GM10847 (cell line): ENCODE results near the gene ARHGEF19.
A peak's percentile ranks its signal among the peaks of the same experiment; 100 is the strongest.

ENCODE experiments used
- POLR2A ChIP-seq: IDR thresholded peaks from 2 replicates; pipeline ENCODE4 v1.6.1; 2011; ENCODE audit not compliant: insufficient read length; ENCODE audit errors: extremely low read depth

ARHGEF19 gene

DNA sequence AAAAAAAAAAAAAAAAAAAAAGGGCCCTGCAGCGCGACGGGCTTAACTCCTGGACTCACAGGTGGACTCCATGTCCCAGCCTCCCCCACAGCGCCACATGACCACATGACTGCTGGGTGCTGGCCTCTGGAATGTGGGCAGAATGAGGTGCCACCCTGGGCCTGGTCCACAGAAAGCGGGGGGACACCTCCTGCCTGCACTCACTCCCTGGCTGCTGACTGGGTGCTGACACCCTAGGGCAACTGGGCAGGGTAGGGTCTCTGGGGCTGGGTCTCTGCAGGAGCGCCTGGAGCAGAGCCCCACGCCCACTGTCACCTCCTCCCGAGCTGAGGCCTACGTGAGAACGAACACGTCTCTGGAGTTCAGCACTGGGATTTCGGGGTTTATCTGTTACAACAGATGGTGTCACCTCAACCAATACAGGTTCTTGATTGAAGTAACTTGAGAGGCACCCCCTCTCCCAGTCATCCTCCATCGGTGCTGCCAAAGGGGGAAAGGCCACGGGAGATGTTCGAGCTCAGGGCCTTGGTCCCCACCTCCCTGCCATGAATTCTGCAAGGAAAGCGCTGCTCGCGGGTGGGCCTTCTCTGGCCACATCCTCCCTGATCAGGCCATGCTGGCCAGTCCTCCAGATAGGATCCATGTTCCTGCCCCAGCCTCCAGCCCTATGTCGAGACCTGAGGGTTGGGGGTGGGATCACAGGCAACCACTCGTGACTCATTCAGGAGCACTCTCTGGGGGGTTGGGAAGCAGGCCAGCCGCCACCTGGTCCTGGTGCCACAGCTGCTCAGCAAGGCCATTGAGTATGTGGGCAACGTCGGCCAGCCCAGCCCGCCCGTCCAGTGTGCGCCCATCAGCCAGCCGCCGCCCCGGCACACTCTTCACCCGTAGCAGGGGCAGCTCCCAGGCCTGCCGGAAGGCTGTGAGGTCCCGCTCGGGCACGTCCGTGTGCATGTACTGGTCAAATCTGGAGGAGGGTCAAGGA, 19.2 kb upstream of the ARHGEF19 start:
- TF ChIP-seq POLR2A, result no peak

DNA sequence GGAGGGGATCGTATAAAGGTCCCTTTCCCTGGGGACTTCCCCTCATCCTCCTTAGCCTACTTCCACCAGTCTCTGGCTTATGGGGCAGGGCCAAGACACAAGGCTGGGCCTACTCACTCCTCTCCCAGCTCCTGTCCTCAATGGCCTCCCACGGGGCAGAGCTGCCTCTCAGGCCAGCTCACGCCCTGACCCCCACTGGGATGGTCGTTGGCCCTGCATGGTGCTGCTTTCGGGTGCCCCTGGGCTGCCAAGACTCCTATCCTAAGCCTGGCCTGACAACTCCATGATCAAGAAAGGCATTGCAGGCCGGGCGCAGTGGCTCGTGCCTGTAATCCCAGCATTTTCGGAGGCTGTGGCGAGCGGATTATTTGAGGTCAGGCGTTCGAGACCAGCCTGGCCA, 18.3 kb upstream of the ARHGEF19 start:
- TF ChIP-seq POLR2A, result no peak

DNA sequence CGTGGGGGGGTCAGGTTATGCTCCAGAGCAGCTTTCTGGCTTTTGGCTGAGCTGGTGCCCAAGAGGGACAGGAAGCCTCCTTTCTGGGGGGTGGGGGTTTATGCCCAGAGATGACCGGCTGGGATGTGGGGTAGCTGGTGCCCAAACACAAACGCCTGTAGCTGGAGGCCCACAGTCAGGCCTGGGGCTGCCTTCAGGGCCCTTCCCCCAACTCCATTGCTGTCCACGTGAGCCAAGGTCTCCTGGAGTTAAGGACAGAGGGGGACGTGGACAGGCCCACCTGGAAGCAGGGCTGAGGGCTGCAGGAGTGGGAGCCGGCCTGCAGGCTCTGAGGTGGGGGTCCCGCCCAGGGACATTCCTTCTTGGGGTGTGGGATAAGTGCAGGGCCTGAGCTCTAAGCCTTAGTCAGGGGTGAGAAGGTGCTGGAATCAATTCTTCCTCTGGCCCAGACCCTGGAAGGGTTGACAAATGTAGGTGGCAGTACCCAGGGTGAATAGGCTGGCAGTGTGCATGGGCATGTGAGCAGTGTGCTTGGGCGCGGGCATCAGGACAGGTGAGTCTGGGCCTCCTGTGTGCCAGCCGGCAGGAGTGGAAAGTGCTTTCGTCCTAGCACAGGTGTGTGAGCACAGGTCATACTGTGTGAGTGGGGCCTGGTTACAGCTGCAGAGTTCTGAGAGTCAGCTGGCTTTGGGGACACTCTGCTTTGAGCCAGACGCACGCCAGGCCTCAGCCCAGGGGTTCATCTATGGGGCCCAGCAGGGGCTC, 17.7 kb upstream of the ARHGEF19 start:
- TF ChIP-seq POLR2A, result no peak

DNA sequence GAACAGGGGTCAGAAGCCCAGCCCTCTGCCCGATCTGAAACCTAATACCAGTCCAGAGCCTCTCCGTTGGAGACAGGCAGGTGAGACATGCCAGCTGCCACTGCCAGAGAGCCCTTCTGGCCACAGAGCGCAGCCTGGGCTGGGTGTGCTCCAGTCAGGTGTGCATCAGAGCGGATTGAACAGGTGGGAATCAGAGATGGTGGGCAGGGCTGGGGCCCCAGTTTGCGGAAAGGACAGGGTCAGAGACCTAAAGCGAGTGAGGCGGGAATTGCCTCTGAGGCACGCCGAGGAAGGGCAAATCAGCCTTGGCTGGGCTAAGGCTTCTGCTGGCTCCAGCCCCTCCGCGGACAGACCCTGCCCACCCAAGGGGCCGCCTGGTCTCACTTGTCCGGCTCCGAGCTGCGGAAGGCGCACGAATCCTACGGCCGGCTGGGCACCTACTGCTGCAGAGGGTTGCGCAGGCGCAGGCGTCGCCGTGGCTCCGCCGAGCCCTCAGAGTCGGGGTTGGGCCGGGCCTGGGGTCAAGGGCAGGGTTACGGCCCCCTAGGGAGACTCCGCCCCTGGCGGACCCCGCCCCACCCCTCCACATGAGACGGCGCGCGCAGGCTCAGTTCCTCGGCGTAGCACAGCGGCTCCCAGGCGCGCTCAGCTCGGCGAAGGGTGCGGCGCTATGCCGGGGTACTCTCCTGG, 14.2 kb upstream of the ARHGEF19 start:
- no peak for TF ChIP-seq POLR2A

DNA sequence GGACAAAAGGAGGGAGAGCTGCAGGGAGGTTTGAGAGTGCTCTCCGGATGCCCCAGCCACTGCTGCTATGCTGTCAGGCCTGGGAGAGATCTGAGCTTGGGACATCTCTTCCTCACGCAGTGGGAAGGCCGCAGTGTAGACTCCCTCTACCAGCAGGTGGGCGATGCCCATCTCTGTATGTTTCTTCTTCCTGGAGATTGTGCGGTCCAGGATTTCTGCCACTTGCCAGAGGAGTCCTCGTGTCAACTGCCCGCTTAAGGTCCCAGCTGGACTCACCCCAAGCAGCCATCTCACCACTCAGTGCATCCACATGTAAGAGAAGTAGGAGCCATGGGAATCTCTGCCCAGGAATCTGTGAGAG, 13.7 kb upstream of the ARHGEF19 start:
- no peak for TF ChIP-seq POLR2A

DNA sequence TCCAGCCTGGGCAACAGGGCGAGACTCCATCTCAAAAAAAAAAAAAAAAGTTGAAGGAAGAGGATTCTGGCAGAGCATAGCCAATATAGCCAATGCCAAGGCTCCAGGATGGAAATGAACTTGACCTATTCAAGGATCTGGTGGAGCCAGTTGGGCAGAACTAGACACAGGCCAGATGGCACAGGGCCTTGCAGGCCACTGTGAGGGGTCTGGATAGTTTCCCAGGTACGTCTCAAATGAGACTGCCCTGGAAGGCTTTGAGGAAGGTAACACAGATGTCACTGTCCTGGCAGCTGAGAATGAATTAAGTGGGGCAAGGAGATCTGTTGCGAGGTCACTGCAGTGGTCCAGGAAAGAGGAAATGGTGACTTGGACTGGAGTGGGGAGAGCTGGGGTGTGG, 12.0 kb upstream of the ARHGEF19 start:
- TF ChIP-seq POLR2A, result no peak

DNA sequence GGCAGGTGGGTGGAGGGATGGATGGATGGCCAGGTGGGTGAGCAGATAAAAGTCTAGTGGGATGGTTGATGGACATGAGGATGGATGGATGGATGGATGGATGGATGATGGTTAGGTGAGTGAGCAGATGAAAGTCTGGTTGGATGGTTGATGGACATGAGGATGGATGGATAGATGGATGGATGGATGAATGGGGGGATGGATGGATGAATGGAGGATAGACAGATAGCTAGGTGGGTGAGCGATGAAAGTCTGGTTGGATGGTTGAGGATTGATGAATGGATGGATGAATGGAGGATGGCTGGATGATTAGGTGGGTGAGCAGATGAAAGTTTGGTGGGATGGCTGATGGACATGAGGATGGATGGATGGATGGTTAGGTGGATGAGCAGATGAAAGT, 9.0 kb upstream of the ARHGEF19 start:
- no peak for TF ChIP-seq POLR2A

DNA sequence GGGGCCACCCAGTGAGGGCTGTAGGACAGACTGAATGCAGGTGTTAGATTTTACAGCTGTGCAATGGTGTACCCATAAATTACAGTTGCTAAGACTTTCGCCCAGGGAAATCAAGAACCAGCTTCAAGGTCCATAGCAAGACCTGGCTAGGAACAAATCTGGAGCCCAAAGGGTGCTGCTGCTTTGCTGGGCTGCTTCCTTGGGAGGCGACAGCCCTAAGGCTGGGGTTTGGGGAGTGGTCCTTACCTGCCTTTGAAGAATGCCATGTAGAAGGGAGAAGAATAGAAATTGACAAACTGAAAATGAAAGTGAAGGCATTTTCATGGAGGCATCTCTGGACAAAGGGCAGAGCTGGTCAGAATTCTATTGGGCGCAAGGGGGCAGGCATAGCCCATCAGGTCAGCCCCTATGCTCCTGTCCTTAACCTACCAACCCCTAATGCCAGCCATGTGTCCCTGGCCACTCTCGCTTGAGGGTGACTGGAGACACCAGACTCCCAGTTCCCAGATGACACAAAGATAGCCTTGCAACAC, 7.6 kb upstream of the ARHGEF19 start:
- TF ChIP-seq POLR2A, result no peak

DNA sequence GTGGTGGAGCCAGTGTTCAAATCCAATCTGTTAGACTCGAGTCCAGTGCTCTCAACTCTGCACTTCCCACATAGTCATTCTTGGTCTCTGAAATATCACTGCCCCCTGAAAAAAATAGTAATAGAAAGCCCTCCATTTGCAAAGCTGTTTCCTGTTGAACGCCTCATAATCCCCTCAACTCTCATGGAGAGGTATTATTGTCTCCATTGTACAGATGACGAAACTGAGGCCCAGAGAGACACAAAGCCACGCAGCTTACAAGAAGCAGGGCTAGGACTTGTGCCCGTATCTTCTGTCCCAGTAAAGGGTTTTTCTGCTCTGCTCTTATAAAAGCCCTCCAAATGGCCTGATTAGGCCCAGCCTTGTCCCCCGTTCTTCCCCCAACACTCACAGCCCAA, 6.2 kb upstream of the ARHGEF19 start:
- TF ChIP-seq POLR2A, result no peak

DNA sequence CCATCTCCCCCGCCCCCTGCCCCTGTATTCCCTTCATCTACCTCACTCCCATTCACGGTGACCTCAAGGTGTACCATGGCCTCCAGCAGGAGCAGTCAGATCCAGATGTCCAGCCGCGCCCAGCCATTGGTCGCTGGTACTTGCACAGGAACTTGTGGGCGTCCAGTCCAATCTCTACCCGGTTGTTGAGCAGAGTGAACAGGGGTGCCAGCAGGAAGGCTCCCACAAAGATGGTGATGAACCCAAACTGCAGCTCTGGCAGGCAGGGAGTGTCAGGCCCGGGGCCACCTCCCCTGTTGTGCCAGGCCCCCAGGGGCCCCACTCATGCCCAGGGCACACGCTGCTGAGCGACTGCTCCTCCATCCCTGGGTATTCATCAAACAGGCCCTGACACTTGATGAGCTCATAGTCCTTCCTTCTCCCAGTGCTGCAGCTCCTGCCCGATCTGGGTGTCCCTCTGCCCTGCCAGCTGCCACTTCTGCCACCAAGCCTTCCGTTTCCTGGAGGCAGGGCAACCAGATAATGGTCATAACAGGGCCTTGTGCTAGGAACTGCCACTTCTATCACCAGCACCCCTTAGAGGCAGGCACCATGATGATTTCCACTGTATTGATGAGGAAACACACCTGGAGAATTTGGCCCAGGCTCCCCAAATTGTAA, 5.7 kb upstream of the ARHGEF19 start:
- no peak for TF ChIP-seq POLR2A

DNA sequence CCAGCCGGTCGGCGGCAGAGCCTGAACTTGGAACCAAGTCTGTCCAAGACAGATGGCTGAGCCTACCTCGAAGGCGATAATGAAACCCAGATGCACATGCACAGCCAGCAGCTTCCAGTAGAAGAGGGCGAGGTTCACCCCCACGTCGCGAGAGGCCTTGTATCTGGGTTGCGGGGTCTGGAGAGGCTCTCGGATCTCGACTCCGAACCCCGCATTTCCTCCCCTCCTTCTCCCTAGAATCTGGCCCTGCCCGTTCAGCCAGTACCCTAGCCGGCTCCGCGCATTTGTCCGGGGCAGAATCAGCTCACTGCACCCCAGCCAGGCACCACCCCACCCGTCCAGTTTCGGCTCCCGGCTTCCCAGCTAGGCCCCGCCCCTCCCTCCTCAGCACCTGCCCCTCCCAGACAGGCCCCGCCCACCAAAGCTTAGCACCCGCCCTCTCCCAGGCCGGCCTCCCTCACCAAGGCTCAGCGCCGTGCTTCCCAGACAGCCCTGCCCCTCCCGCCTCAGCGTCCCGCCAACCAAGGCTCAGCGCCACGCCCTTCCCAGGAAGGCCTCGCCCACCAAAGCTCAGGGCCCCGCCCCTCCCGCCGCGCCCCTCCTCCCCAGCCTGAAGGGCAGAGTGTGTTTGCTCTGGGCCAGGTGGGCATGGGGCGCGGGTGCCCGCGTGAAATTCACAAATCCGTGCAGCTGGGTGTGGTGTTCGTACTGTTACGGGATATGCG, 4.8 kb upstream of the ARHGEF19 start:
- peak; percentile 16 for TF ChIP-seq POLR2A

DNA sequence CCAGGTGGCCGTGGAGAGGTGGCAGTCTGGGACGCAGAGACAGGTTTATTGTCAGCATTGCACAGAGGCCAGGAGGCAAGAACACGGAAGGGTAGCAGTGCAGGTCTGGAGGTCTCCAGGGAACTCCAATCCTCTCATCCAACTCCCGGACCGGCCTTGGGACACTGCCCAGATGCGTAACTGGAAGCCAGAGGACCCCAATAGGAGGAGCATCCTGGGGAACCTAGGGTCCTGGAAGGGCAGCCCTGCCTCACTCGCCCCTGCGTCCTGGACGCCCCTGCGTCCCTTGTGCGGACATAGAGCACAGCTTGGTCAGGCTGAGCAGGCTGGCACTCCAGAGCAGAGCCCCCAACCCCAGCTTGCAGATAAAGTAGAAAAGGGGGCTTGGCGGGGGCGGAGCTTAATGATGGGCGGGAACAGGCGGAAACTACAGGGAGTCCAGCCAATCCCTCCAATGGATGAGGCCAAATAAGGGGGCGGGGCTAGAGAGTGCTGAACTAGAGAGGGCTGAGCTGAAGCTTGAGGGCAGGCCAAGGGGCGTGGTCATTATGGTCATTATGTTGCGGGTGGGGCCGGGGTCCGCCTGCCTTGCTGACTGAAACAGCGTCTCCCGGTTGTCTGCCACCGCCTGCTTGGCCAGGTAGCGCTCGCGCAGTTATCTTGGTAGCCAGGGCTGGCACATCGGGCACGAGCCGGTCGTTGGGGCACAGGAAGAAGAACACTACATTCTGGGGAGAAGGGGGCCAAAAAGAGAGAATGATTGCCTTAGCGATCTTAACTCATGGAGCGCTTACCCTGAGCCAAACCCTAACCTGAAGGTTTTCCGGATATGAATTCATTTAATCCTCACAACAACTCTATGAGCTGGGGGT, 3.7 kb upstream of the ARHGEF19 start:
- TF ChIP-seq POLR2A, result no peak

DNA sequence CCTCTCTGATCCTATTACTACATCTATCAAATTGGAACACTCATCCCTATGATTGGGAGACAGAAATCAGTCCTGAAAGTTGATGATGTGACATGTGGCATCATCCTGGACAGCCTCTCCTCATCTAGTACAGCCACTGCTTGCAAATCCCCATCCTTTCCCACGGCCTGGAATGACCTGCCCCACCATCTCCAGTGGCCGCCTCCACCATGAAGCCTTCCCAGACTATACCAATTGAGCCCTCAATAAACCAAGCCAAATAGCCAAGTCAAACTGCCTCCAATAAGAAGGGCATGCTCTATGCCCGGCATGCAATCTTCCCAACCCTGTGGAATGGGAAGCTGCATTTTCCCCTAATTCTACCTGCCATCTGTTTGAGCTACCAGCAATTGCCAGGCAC, 561 bp upstream of the ARHGEF19 start:
- no peak for TF ChIP-seq POLR2A

DNA sequence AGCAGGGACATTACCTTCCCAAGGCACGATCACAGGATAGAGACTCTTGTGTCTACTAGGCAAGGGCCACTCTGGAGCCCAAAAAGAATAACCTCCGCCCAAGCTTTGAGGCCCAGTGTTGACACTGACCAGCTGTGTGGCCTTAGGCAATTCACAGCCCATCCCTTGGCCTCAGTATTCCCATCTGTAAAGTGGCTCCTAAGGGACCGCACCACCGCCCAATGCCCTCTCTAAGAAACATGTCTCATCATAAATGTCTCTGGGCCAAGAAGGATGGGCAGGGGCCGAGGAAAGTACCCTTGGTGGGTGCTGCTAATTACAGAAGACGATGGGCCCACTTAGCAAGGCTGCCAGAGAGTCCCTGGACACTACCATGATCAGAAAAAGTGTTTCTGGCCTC, 628 bp downstream of the ARHGEF19 start:
- no peak for TF ChIP-seq POLR2A

DNA sequence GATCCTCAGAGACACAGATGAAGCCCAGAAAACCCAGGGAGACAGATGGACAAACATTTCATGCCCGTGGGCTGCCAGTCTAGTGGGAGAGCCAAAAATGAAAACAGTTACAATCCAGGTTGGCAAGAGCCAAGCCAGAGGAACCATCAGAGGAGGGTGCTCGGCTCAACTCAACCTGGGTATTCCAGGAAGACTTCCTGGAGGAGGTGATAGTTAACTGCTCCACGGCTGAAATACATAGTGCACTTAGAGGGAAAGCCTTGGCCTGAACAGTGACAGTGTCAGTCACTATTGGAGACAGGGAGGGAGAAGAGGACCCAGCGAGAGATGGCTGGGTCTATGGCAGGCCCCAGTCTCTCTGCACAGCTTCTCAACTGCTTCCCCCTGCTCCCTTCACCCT, 1.9 kb downstream of the ARHGEF19 start:
- no peak for TF ChIP-seq POLR2A
